Measurements from ENCODE around the gene TJP2.
A peak's percentile ranks its signal among the peaks of the same experiment; 100 is the strongest.
"Not testable (repeated sequence)": the region's sequence is repeated elsewhere in the genome, so short reads cannot be mapped to it uniquely, and the experiment has no call there.

Gene TJP2

GRCh38 chr9:69158471-69158870, 15.6 kb upstream of the TJP2 start:
- DNase-seq (ENCODE audit: low read depth), result no peak

DNA sequence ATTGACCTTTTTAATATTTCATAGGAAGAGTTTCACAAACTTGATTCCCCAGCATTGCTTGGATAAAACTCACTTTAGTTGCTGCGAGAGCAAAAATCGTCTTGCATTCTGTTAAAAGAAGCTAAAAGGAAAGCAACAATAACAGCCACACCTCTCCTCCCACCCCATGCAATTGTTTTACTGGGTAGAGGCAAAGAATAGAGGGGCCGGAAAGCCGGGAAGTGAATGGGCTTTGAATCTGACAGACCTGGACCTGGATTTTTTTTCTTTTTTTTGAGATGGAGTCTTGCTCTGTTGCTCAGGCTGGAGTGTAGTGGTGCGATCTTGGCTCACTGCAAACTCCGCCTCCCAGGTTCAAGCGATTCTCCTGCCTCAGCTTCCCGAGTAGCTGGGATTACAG, 9.5 kb upstream of the TJP2 start:
- not testable (repeated sequence) for DNase-seq (ENCODE audit: low read depth)

GRCh38 chr9:69165581-69165980, 8.5 kb upstream of the TJP2 start:
- DNase-seq (ENCODE audit: low read depth), result no peak

DNA sequence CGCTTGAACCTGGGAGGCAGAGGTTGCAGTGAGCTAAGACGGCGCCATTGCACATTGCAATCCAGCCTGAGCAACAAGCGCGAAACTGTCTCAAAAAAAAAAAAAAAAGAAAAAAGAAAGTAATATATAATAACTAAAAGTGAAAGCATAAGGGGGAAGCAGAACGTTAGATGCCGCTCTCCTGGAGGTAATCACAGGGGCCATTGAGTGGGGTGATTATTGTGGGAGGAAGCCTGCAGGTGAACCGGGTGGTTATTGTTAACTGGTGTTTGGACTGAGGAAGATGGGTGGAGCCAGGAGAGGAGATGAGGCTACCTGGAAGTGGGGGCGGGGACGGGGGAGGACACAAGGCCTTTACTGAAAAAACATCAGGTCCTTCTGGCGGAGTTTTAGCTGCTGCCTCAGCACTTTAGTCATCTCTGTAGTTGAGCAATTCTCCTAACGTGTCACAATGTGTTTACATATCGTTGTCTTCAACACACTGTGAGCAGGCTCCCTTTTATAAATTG, 5.3 kb upstream of the TJP2 start:
- peak; percentile 42 for DNase-seq (ENCODE audit: low read depth)

- DNase-seq (ENCODE audit: low read depth), result no peak
These were observed 3.8 kb upstream of the TJP2 start for GRCh38 chr9:69170231-69170630.

- no peak for DNase-seq (ENCODE audit: low read depth)
These were observed 3.0 kb upstream of the TJP2 start for GRCh38 chr9:69171049-69171448.

- DNase-seq (ENCODE audit: low read depth), result no peak
These were observed 2.6 kb upstream of the TJP2 start for GRCh38 chr9:69171517-69171916.

DNA sequence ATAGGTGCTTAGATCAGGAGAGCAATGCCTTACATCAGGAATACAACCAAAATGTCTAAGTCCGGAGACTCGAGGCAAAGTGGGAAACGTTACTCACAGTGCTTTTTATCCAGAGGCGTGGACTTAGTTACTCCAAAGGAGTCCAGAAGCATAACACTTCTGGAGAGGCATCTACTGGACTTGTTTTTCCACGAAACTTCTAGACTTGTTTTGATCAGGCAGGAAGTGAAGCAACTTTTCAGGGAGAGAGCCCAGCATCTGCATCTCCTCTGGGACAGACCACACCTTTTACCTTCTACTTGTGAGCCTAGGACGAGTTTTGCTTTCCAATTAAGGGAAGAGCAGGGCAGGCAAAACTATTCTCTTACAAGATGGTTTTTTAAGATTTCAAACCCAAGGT, 1.2 kb upstream of the TJP2 start:
- no peak for DNase-seq (ENCODE audit: low read depth)

GRCh38 chr9:69173497-69173890, 583 bp upstream of the TJP2 start:
- no peak for DNase-seq (ENCODE audit: low read depth)

- peak; percentile 31 for DNase-seq (ENCODE audit: low read depth)
These were observed 763 bp downstream of the TJP2 start for GRCh38 chr9:69174616-69175463.

GRCh38 chr9:69175486-69175885, 1.4 kb downstream of the TJP2 start:
- DNase-seq (ENCODE audit: low read depth), result no peak

GRCh38 chr9:69176471-69177171, 2.5 kb downstream of the TJP2 start:
- no peak for DNase-seq (ENCODE audit: low read depth)

DNA sequence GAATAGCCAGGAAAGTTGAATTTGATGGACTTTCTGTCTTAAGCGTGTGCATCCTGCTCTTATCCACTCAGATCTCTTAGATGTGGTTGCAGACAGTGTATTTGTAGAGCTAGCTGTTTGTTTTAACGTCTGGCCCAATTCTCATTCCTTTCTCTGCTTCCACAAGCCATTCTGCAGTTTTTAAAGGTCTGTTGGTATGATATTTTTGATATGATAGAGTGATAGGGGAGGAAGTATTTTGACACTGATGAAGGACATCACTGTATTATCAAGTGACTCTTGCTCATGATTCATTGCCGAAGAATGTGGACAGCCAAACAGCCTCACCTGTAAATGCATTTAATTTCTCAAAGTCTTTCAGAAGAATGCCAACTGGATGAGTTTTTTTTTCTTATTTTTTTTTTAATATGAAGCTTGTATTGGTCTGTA, 4.5 kb downstream of the TJP2 start:
- no peak for DNase-seq (ENCODE audit: low read depth)

DNA sequence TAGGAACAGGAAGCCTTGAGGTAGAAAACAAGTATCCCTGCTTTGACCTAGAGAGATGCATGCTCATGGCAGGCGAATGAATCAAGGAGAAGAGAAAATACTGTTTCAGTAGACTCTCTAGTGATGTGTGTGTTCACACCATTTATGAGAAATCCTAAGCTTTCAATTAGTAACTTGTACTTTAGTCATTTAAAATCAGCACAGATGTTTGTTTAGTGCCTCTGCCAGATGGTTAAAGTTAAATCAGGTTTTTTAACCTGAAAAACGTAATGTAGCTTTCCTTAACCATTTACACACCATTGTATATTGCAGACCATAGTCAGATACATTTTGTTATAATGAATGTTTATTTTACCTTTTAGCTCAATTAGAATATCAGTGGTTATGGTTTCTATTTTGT, 5.0 kb downstream of the TJP2 start:
- no peak for DNase-seq (ENCODE audit: low read depth)

- no peak for DNase-seq (ENCODE audit: low read depth)
These were observed 6.1 kb downstream of the TJP2 start for GRCh38 chr9:69180200-69180599.

- DNase-seq (ENCODE audit: low read depth), result no peak
These were observed 6.6 kb downstream of the TJP2 start for GRCh38 chr9:69180670-69181069.

DNA sequence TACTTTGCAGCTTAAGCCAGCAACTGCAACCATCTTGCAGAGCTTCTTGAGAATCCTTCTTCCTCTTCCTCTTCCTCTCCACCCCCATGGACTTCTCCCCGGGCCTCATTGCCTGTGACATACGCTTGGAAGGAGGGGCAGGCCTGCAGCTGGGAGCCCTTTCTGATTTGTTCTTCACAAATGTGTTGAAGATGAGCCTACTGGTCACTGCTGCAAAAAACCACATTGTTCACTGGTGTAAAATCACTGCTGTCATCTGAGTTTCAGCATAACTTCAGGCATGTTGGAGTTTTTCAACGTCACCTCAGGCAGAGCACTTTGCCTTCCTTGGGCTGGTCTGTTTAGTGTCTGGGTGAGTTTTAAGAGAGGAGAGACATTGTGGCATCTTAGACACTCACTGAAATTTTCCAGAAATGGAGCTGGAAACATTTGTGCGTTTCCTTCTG, 7.9 kb downstream of the TJP2 start:
- DNase-seq (ENCODE audit: low read depth), result no peak

DNA sequence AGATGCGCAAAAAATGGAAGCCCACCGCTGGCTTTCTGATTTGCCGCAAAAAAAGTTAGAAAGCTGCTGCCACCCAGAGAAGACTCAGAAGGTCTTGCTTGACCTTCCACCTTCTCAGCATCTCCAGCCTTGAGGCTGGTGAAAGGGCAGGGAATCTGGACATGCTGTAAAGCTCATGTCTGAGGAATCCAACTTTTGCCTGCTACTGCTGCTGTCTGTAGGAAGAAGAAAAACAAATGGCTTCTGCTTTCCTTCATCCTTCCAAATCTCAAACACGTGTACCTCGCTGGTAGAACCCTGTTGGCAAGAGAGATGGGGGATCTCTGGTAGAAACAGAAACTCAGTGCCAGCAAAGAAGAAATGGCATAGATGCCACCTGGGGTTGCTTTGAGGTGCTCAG, 10.2 kb downstream of the TJP2 start:
- no peak for DNase-seq (ENCODE audit: low read depth)

DNA sequence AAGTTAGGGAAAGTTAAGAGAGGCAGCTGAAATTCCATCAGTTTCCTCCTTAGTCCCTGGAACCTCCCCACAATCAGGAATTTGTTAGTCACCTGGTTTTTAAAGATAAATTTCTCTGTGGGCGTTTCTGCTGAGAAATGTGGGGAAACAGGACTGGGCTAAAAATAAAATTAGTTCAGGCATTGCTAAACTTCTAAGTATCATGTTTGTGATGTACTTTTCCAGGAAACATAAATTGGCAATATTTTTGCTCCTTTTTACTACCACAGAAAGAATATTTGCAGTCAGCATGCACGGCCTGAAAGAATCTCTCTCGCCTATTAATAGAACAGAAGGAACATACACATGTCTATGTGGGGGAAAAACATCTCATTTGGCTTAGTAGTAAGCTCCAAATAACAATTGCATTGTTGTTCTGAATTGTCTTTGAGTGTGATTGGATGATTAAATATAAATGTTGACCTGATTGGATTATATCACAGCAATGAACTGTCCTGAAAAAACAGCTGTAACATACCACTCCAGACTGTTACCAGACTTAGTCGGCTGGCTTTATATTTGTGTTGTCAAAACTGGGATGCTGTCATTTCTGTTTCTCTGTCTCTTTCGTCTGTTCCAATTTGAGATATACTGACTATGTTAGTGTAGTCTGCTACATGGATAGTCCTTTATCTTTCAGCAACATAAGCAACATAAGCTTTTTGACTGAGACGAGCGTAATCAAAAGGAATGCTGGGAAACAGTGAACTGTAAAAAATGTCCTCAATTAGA, 12.9 kb downstream of the TJP2 start:
- DNase-seq (ENCODE audit: low read depth), result no peak

GRCh38 chr9:69188975-69189374, 14.9 kb downstream of the TJP2 start:
- no peak for DNase-seq (ENCODE audit: low read depth)

DNA sequence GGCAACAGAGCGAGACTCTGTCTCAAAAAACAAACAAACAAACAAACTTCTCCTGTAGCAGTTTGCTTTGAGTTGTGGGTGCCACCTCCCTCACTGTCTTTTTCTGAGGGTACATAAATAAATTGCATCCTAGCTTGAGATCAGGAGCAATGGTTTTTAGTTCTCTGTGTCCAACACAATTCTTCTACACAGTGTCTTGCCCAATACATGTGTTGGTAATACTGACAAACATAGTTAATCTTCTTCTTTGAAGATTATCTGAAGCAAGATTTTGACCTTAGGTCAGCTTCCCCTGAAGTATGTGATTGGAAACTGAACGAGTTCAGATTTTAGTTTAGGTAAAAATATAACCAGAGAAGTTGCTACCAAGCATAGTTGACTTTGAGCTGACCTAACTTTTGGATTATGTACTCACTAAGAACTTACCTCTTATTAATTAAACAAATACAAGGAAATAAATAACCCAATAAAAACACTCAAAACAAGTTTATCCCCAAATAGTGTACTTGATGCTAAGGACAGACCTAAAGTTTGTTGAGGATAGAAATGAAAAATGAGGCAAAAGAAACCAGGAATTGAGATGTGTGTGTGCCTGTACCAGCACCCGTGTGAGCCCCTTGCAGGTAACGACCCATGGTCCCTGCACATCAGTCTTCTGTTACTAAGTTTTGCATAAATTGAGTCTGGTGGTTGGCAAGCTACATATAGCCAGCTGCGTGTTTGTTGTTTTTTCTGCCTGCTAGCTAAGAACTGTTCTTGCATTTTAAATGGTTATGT, 16.2 kb downstream of the TJP2 start:
- DNase-seq (ENCODE audit: low read depth), result no peak

GRCh38 chr9:69190863-69191181, 16.7 kb downstream of the TJP2 start:
- DNase-seq (ENCODE audit: low read depth), result no peak

Measured in activated T-cell treated with anti-CD3 and anti-CD28 coated beads for 24 hours (primary cell).